GM12878 (cell line): ENCODE measurements around the gene PKLR. TPM values are rescaled to one million over a fixed set of nuclear protein-coding genes. Genes with fewer than 3 reads are reported as not detected.

Experiments
- BHLHE40 ChIP-seq, 2 experiments: fragments of 450-650 bp in 1 of 2; IDR thresholded peaks; 2 replicates each; pipeline ENCODE4 v1.6.1; 2011 to 2017; ENCODE audit warnings: low read depth in 2 of 2, borderline replicate concordance in 1 of 2, improper control_type of control experiment in 1 of 2, low read length in 1 of 2, mild to moderate bottlenecking in 1 of 2
- BMI1 ChIP-seq: fragments of 450-650 bp; IDR thresholded peaks from 2 replicates; pipeline ENCODE4 v1.6.1; 2016; ENCODE audit warnings: mild to moderate bottlenecking, moderate library complexity, borderline replicate concordance
- CBX3 ChIP-seq: fragments of 200-600 bp; sonication (generic); IDR thresholded peaks from 2 replicates; pipeline ENCODE4 v1.6.1; 2016; ENCODE audit warnings: low read depth, borderline replicate concordance
- CEBPB ChIP-seq, 2 experiments: fragments of 150-350 bp in 1 of 2; IDR thresholded peaks; 2 replicates each; pipeline ENCODE4 v1.6.1; 2012 to 2014; ENCODE audit warnings: low read depth in 2 of 2, low read length in 2 of 2, borderline replicate concordance in 1 of 2, inconsistent platforms in 1 of 2
- CHD1 ChIP-seq: IDR thresholded peaks from 2 replicates; pipeline ENCODE4 v1.6.1; 2012; ENCODE audit warnings: low read depth, low read length, improper control_type of control experiment
- CREB1 ChIP-seq: IDR thresholded peaks from 2 replicates; pipeline ENCODE4 v1.6.1; 2012; ENCODE audit warnings: low read depth, mild to moderate bottlenecking, inconsistent platforms
- EED ChIP-seq: sonication (generic); IDR thresholded peaks from 2 replicates; pipeline ENCODE4 v1.6.1; 2016; ENCODE audit warnings: antibody characterized with exemption, low read depth
- EZH2 ChIP-seq: IDR thresholded peaks from 2 replicates; pipeline ENCODE4 v1.6.1; 2012; ENCODE audit warnings: low read depth, mild to moderate bottlenecking, control low read depth, inconsistent platforms, low read length, borderline replicate concordance; ENCODE audit not compliant: control insufficient read depth
- HDGF ChIP-seq: fragments of 450-650 bp; IDR thresholded peaks from 2 replicates; pipeline ENCODE4 v1.6.1; 2016; ENCODE audit warnings: antibody characterized with exemption
- MXI1 ChIP-seq: fragments of 150-350 bp; IDR thresholded peaks from 2 replicates; pipeline ENCODE4 v1.6.1; 2011; ENCODE audit warnings: low read depth, mild to moderate bottlenecking, inconsistent platforms, low read length, improper control_type of control experiment
- MYC ChIP-seq: IDR thresholded peaks from 2 replicates; pipeline ENCODE4 v1.6.1; 2011; ENCODE audit warnings: mild to moderate bottlenecking, low read length, moderate library complexity, inconsistent platforms; ENCODE audit not compliant: insufficient read depth, insufficient replicate concordance, insufficient read length, severe bottlenecking
- NFYB ChIP-seq: IDR thresholded peaks from 2 replicates; pipeline ENCODE4 v1.6.1; 2011; ENCODE audit warnings: low read depth, mild to moderate bottlenecking, low read length, improper control_type of control experiment, moderate library complexity; ENCODE audit not compliant: insufficient read depth
- PBX3 ChIP-seq: IDR thresholded peaks from 2 replicates; pipeline ENCODE4 v1.6.1; 2011; ENCODE audit warnings: mild to moderate bottlenecking, low read depth, low read length, moderate library complexity; ENCODE audit not compliant: insufficient replicate concordance
- PRDM15 ChIP-seq: fragments of 450-650 bp; formaldehyde crosslinking; IDR thresholded peaks from 2 replicates; pipeline ENCODE4 v1.4.0; 2020; ENCODE audit warnings: mild to moderate bottlenecking, moderate library complexity
- RCOR1 ChIP-seq: conservative IDR thresholded peaks from 2 replicates; pipeline ENCODE4 v1.6.1; 2012; ENCODE audit warnings: low read depth, low read length, improper control_type of control experiment
- SIX5 ChIP-seq: IDR thresholded peaks from 2 replicates; pipeline ENCODE4 v1.6.1; 2011; ENCODE audit warnings: mild to moderate bottlenecking, low read depth, low read length, moderate library complexity; ENCODE audit not compliant: severe bottlenecking
- SKIL ChIP-seq: fragments of 450-650 bp; IDR thresholded peaks from 2 replicates; pipeline ENCODE4 v1.6.1; 2017; ENCODE audit warnings: mild to moderate bottlenecking, low read depth, inconsistent platforms; ENCODE audit not compliant: poor library complexity, severe bottlenecking
- TBL1XR1 ChIP-seq: IDR thresholded peaks from 2 replicates; pipeline ENCODE4 v1.6.1; 2012; ENCODE audit warnings: low read depth, low read length, improper control_type of control experiment
- TCF7 ChIP-seq: IDR thresholded peaks from 2 replicates; pipeline ENCODE4 v1.6.1; 2014; ENCODE audit warnings: antibody characterized with exemption, borderline replicate concordance
- ZNF217 ChIP-seq: fragments of 450-650 bp; IDR thresholded peaks from 2 replicates; pipeline ENCODE4 v1.6.1; 2017; ENCODE audit warnings: antibody characterized with exemption, mild to moderate bottlenecking
- ZSCAN29 ChIP-seq: fragments of 450-650 bp; IDR thresholded peaks from 2 replicates; pipeline ENCODE4 v1.6.1; 2017; ENCODE audit warnings: mild to moderate bottlenecking, moderate library complexity
- polyA plus RNA-seq, 11 experiments: library from polyadenylated mRNA; depleted of rRNA in 4 of 11; unstranded in 6 of 11; stranded (reverse) in 5 of 11; fragments of >200 nt; fragmentation: Nextera tagmentation in 4 of 11; fragmentation: Illumina TruSeq in 1 of 11; extraction: Ambion mirVana in 4 of 11; extraction: Trizol in 1 of 11; gene quantifications; 1 replicate in 1 of 11; 2 replicates in 10 of 11; pipeline versions ENCODE4 v1.2.1 to v1.2.3, GENCODE V29; 2011 to 2016; ENCODE audit warnings: inconsistent platforms in 2 of 11, missing spikeins in 2 of 11, low read depth in 1 of 11
- total RNA-seq, 4 experiments: library from RNA; depleted of rRNA in 3 of 4; stranded (reverse); fragments of >200 nt in 3 of 4; fragmentation: Illumina TruSeq in 1 of 4; extraction: Trizol in 1 of 4; gene quantifications; 2 replicates each; pipeline versions ENCODE4 v1.2.1 to v1.2.3, GENCODE V29; 2013 to 2021
- TF ChIP-seq, protein P1 (sequence below): IDR thresholded peaks from 2 replicates; pipeline ENCODE4 v1.6.1; 2012; ENCODE audit warnings: low read depth, low read length, improper control_type of control experiment

The PKLR gene
- total and polyA plus RNA-seq, 10 of the 15 experiments (the other 5 are each of a cell fraction or from before 2014, with no cell fraction given), result 0.04 to 0.15 (median 0.08) TPM; not detected in 7

DNA sequence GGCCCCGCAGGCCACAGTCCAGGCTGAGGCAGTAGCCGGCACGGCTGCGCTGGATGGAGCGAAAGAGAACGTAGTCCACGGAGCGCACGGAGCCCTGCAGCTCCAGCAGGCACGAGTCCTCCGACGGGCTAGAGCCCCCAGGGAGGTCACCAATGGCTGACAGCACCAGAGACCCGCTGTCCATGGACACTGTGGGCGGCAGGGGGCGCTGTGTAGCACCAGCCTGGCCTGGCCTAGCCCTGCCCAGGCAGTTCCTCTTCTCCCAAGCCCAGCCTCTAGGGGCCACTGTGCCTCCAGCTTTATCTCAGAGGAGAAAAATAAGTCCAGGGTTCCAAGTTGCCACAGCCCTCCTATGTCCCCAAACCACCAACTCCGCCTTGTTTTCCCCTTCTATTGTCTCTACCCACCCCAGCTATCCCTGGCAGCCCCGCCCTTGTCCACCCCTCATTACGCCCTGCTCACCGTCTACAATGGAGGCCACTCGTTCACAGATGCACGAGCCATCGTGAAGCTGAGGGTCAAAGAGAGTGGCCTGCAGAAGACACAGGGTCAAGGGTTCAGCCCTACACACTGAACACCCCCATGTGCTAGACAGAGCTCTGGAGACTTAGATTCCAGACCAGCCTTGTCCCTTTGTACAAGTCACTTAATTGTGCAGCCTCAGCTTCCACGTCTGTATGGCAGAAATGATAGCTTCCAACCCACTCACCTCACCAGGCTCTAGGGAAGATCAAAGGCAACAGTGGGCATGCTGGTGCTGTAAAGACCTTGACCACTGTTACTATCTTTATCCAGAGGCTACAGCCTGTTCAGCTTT lies 50.4 kb downstream of the PKLR start (continued):
- TF ChIP-seq BHLHE40 (IDR thresholded peaks at IDR 0.05; ENCODE audit: borderline replicate concordance in 1 of 2, low read depth in 2 of 2, low read length in 1 of 2), result peak; percentile 68 to 79; a peak in 3 of 4 replicates
- 0 out of 2 replicates have a peak, but pooled peaks have one; percentile 62 for TF ChIP-seq HDGF
- no peak for TF ChIP-seq CREB1
- TF ChIP-seq CEBPB (IDR thresholded peaks at IDR 0.05; ENCODE audit: borderline replicate concordance in 1 of 2, low read depth in 2 of 2, low read length in 2 of 2), result no peak
- TF ChIP-seq CBX3, result no peak
- no peak for TF ChIP-seq EZH2
- TF ChIP-seq MXI1, result 0 out of 2 replicates have a peak, but pooled peaks have one; percentile 65
- TF ChIP-seq ZSCAN29, result no peak
- no peak for TF ChIP-seq TCF7
- TF ChIP-seq PRDM15 (CRISPR knock-in tag), result no peak
- TF ChIP-seq MYC, result no peak
- TF ChIP-seq NFYB, result no peak
- TF ChIP-seq, protein P1, sequence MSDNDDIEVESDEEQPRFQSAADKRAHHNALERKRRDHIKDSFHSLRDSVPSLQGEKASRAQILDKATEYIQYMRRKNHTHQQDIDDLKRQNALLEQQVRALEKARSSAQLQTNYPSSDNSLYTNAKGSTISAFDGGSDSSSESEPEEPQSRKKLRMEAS, result peak; percentile 58
- no peak for TF ChIP-seq CHD1
- TF ChIP-seq SIX5, result no peak
- TF ChIP-seq PBX3, result no peak
- TF ChIP-seq SKIL, result peak; percentile 27
- no peak for TF ChIP-seq BMI1
- peak; percentile 10; the same call in 1 of the 2 replicates for TF ChIP-seq EED
- TF ChIP-seq TBL1XR1, result no peak
- TF ChIP-seq RCOR1, result peak; percentile 80; the same call in 1 of the 2 replicates
- no peak for TF ChIP-seq ZNF217
